Mesenchymal stem cell (in vitro differentiated cells and primary cell): ENCODE data around the gene MAPKAPK2.

Experiments used
- DNase-seq: peaks from one replicate; pipeline ENCODE4 v3.0.0-alpha.2; 2013
- H2AFZ ChIP-seq: one replicate; pipeline ENCODE4 v1.6.1; 2013; ENCODE audit warnings: low read depth, mild to moderate bottlenecking, control low read depth, inconsistent platforms, low read length, moderate library complexity
- H2AK5ac ChIP-seq: 2 replicates; pipeline ENCODE4 v1.6.1; 2013; ENCODE audit warnings: low read length, moderate library complexity, mild to moderate bottlenecking, inconsistent platforms; ENCODE audit not compliant: severe bottlenecking
- H2BK120ac ChIP-seq: one replicate; pipeline ENCODE4 v1.6.1; 2013; ENCODE audit warnings: low read depth, mild to moderate bottlenecking, inconsistent platforms, low read length, moderate library complexity
- H2BK12ac ChIP-seq, 2 experiments: one replicate each; pipeline ENCODE4 v1.6.1; 2013; ENCODE audit warnings: inconsistent platforms in 2 of 2, low read length in 2 of 2, mild to moderate bottlenecking in 2 of 2, moderate library complexity in 2 of 2, control low read depth in 1 of 2
- H2BK15ac ChIP-seq: one replicate; pipeline ENCODE4 v1.6.1; 2013; ENCODE audit warnings: mild to moderate bottlenecking, low read depth, inconsistent platforms; ENCODE audit not compliant: poor library complexity, severe bottlenecking
- H2BK5ac ChIP-seq: 2 replicates; pipeline ENCODE4 v1.6.1; 2013; ENCODE audit warnings: low read depth, mild to moderate bottlenecking, low read length, control low read depth, inconsistent platforms; ENCODE audit not compliant: poor library complexity, severe bottlenecking
- H3K14ac ChIP-seq, 2 experiments: one replicate each; pipeline ENCODE4 v1.6.1; 2013; ENCODE audit warnings: inconsistent platforms in 2 of 2, low read length in 2 of 2, control low read depth in 1 of 2, mild to moderate bottlenecking in 1 of 2, moderate library complexity in 1 of 2
- H3K18ac ChIP-seq, 2 experiments: one replicate each; pipeline ENCODE4 v1.6.1; 2013; ENCODE audit warnings: inconsistent platforms in 2 of 2, low read length in 2 of 2, control low read depth in 1 of 2, low read depth in 1 of 2, mild to moderate bottlenecking in 1 of 2
- H3K23ac ChIP-seq, 2 experiments: one replicate each; pipeline ENCODE4 v1.6.1; 2013; ENCODE audit warnings: inconsistent platforms in 2 of 2, low read length in 2 of 2, mild to moderate bottlenecking in 2 of 2, moderate library complexity in 2 of 2, control low read depth in 1 of 2
- H3K27ac ChIP-seq: 2 replicates; pipeline ENCODE4 v1.5.1; 2013; ENCODE audit warnings: mild to moderate bottlenecking, moderate library complexity, low read length, control low read depth, inconsistent platforms; ENCODE audit not compliant: poor library complexity, severe bottlenecking
- H3K27me3 ChIP-seq, 2 experiments: 2 replicates each; pipeline versions ENCODE4 v1.6.1 to v1.7.0; 2013; ENCODE audit warnings: low read length in 2 of 2, mild to moderate bottlenecking in 2 of 2, moderate library complexity in 2 of 2, control low read depth in 1 of 2, inconsistent platforms in 1 of 2; ENCODE audit not compliant: control insufficient read depth in 1 of 2, insufficient read depth in 1 of 2
- H3K36me3 ChIP-seq, 2 experiments: 2 replicates each; pipeline versions ENCODE4 v1.6.1 to v1.7.0; 2013; ENCODE audit warnings: low read length in 2 of 2, control low read depth in 1 of 2, inconsistent platforms in 1 of 2, low read depth in 1 of 2, mild to moderate bottlenecking in 1 of 2; ENCODE audit not compliant: insufficient read depth in 2 of 2, control insufficient read depth in 1 of 2
- H3K4ac ChIP-seq, 2 experiments: one replicate each; pipeline ENCODE4 v1.6.1; 2013; ENCODE audit warnings: inconsistent platforms in 2 of 2, low read length in 2 of 2, mild to moderate bottlenecking in 2 of 2, moderate library complexity in 2 of 2, control low read depth in 1 of 2, low read depth in 1 of 2
- H3K4me1 ChIP-seq: 2 replicates; pipeline ENCODE4 v1.6.1; 2013; ENCODE audit warnings: low read depth, low read length, control low read depth; ENCODE audit not compliant: control insufficient read depth, insufficient read depth
- H3K4me2 ChIP-seq: 2 replicates; pipeline ENCODE4 v1.6.1; 2013; ENCODE audit warnings: low read length, mild to moderate bottlenecking, inconsistent platforms; ENCODE audit not compliant: poor library complexity, severe bottlenecking
- H3K4me3 ChIP-seq, 2 experiments: 2 replicates each; pipeline versions ENCODE4 v1.5.1 to v1.7.0; 2013; ENCODE audit warnings: low read length in 2 of 2, mild to moderate bottlenecking in 2 of 2, control low read depth in 1 of 2, low read depth in 1 of 2; ENCODE audit not compliant: insufficient read depth in 1 of 2
- H3K79me1 ChIP-seq: replicated peaks from 2 replicates; pipeline ENCODE4 v1.6.1; 2013; ENCODE audit warnings: mild to moderate bottlenecking, control low read depth, low read length, inconsistent platforms; ENCODE audit not compliant: poor library complexity, severe bottlenecking
- H3K9ac ChIP-seq: 2 replicates; pipeline ENCODE4 v1.7.0; 2013; ENCODE audit warnings: mild to moderate bottlenecking, low read length, moderate library complexity
- H3K9me3 ChIP-seq: 2 replicates; pipeline ENCODE4 v1.7.0; 2013; ENCODE audit warnings: mild to moderate bottlenecking, low read length; ENCODE audit not compliant: control insufficient read depth
- H4K8ac ChIP-seq: one replicate; pipeline ENCODE4 v1.6.1; 2013; ENCODE audit warnings: inconsistent platforms, mild to moderate bottlenecking, low read length, moderate library complexity
- H4K91ac ChIP-seq: one replicate; pipeline ENCODE4 v1.6.1; 2013; ENCODE audit warnings: mild to moderate bottlenecking, low read length, inconsistent platforms
- WGBS: methylation state at CpG from one replicate; pipeline ENCODE4 v1.1.7; 2013; ENCODE audit warnings: mixed read lengths; 5-methylcytosine and 5-hydroxymethylcytosine counted together

Gene MAPKAPK2

DNA sequence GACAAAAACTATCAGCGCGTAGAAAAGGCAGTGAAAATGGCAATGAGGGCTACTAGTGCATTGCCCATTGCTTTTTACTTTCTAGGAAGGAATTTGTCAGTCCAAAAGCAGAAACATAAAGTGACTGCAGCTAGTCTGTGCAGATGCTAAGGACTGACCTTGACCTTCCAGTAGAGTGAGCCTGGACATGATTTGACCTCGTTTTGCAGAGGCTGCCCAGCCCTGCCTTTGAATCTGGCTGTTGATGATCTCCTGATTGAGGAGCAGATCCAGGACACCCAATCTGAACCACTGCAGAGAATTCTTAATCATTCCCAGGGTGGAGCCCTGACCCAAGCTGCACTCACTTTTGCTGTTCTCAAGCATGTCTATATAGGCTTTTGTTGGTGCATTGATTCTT, 27.8 kb upstream of the MAPKAPK2 start:
- H3K27ac ChIP-seq, result no peak overlapping the region
- WGBS, result 83% methylated on average over 3 of the region's 3 CpGs
- no peak overlapping the region for H3K4me2 ChIP-seq

DNA sequence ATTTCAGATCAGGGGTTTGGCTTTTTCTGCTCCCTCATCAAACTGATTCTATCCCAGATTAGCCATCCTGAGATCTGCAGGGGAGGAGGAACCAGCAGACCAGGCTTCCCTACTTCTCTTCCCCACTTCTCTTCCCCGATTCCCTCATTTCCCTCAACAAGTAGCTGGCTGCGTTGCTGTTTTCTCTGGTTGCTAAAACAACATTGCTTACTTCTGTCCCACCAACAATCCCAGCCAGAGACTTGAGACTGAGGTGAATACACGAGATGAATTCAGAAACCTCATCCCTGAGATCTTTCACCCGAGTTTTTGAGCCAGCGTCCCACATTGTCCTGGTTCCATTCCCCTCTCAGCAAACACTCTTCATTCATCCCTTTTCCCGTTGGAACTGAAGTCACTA, 27.0 kb upstream of the MAPKAPK2 start:
- no peak overlapping the region for H4K8ac ChIP-seq
- whole genome bisulfite sequencing, result 62% methylated on average over 6 of the region's 6 CpGs
- no peak overlapping the region for H2BK15ac ChIP-seq
- DNase-seq, result no peak
- peaks cover 3 to 25% of the 10 kb centered on the region in 2 experiments for H3K36me3 ChIP-seq
- no peaks in the 10 kb centered on the region for H3K9me3 ChIP-seq
- H4K91ac ChIP-seq, result no peak overlapping the region
- H2AFZ ChIP-seq, result no peak overlapping the region
- peak overlapping the region; percentile 3 for H3K9ac ChIP-seq
- no peaks in the 10 kb centered on the region for H3K79me1 ChIP-seq
- no peak overlapping the region for H2BK5ac ChIP-seq
- no peak overlapping the region for H3K14ac ChIP-seq
- no peak overlapping the region for H3K18ac ChIP-seq
- H3K4ac ChIP-seq, result no peak overlapping the region
- H2AK5ac ChIP-seq, result no peak overlapping the region
- H2BK120ac ChIP-seq, result no peak overlapping the region
- H3K4me1 ChIP-seq, result peaks cover 1% of the 10 kb centered on the region
- H3K27ac ChIP-seq, result no peak overlapping the region
- no peak overlapping the region for H3K4me2 ChIP-seq
- H3K23ac ChIP-seq, result no peak overlapping the region
- H3K27me3 ChIP-seq, result peaks cover 10 to 23% of the 10 kb centered on the region in 2 experiments
- H3K4me3 ChIP-seq, result no peak overlapping the region
- no peak overlapping the region for H2BK12ac ChIP-seq

More for the DNA sequence above, 27.8 kb upstream of the MAPKAPK2 start:
- Histone ChIP-seq H2BK5ac (no peak overlapping the region), H3K4me3 (no peak overlapping the region), H3K14ac (no peak overlapping the region), H2BK15ac (no peak overlapping the region), H2AK5ac (no peak overlapping the region), H2BK12ac (no peak overlapping the region), H3K4me1 (peaks cover 1% of the 10 kb centered on the region), H4K91ac (no peak overlapping the region), H3K9me3 (no peaks in the 10 kb centered on the region), H2BK120ac (no peak overlapping the region), H2AFZ (no peak overlapping the region), H3K18ac (no peak overlapping the region), H3K36me3 (peaks cover 3 to 31% of the 10 kb centered on the region in 2 experiments), H3K79me1 (no peaks in the 10 kb centered on the region), H3K27me3 (peaks cover 2 to 17% of the 10 kb centered on the region in 2 experiments), H3K9ac (no peak overlapping the region), H4K8ac (no peak overlapping the region), H3K23ac (no peak overlapping the region), H3K4ac (no peak overlapping the region)
- no peak for DNase-seq

DNA sequence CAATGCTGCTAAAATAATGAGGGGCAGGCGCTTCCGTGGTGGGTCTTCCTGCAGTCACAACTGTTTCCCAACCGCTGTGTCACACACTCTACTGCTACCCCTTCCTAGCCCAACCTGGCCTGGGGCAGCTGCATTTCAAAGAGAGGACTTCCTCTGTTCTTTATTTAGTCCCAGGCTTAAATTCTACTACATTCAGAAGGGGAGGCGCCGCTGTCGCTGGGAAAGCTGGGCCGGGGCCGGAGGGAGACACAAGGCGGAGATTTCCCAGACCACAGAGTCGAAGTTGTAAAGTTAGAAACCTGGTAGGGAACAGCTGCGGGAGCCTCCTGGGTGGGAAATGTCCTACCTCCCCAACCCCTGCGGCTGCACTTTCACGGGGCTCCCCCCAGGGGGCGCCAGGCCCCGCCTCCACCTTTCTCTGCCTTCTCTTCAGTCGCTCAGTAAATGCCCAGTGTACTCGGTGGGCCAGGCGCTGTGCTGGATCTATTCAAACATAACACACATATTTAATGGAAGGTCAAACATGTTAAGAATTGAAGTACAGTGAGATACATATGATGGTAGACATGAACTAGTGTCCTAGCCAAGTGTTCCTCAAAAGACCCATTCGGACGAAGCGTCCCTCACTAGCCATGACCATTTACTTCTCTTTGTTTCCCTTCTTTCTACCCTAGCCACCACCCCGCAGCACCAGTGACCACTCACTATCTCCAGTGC, 26.3 kb upstream of the MAPKAPK2 start:
- Histone ChIP-seq H3K4me3 (no peak overlapping the region), H2BK5ac (no peak overlapping the region)
- 23% methylated on average over 10 of the region's 22 CpGs for WGBS

DNA sequence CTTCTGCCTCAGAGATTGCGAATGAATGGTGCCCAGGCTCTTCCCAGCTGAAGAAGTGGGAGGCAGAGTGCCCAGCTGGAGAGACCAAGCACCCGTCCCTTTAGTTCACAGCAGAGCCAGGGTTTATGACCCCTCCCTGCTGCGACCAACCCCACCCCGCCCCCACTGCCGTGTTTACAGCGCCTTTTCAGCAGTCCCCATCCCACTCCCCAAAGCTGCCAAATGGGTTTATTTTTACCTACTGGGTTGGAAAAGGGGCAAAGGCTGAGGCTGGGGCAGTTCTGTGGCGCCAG, 25.8 kb upstream of the MAPKAPK2 start:
- Histone ChIP-seq H3K4me1 (peaks cover 5% of the 10 kb centered on the region), H3K4me3 (no peak overlapping the region), H2AFZ (no peak overlapping the region), H3K9ac (no peak overlapping the region), H3K9me3 (no peaks in the 10 kb centered on the region), H3K27me3 (peaks cover 22 to 35% of the 10 kb centered on the region in 2 experiments), H3K36me3 (peaks cover 3 to 13% of the 10 kb centered on the region in 2 experiments), H2AK5ac (no peak overlapping the region), H2BK120ac (no peak overlapping the region), H4K8ac (no peak overlapping the region), H2BK15ac (peak overlapping the region; percentile 54), H2BK5ac (no peak overlapping the region), H3K4ac (no peak overlapping the region), H2BK12ac (no peak overlapping the region), H3K27ac (no peak overlapping the region), H3K4me2 (no peak overlapping the region), H4K91ac (no peak overlapping the region), H3K23ac (no peak overlapping the region), H3K79me1 (no peaks in the 10 kb centered on the region), H3K14ac (no peak overlapping the region), H3K18ac (no peak overlapping the region)
- WGBS, result 75% methylated on average over 3 of the region's 7 CpGs
- DNase-seq, result no peak

More for the DNA sequence above, 26.3 kb upstream of the MAPKAPK2 start:
- Histone ChIP-seq H3K27ac (no peak overlapping the region), H3K4me2 (no peak overlapping the region), H3K18ac (no peak overlapping the region), H3K36me3 (peaks cover 3 to 18% of the 10 kb centered on the region in 2 experiments), H3K14ac (no peak overlapping the region), H2BK15ac (no peak overlapping the region), H3K79me1 (no peaks in the 10 kb centered on the region), H2BK12ac (no peak overlapping the region), H3K9ac (peak overlapping the region; percentile 22), H3K4me1 (peaks cover 1% of the 10 kb centered on the region), H4K91ac (no peak overlapping the region), H3K4ac (no peak overlapping the region), H4K8ac (no peak overlapping the region), H2AK5ac (no peak overlapping the region), H3K9me3 (no peaks in the 10 kb centered on the region), H2BK120ac (no peak overlapping the region), H3K23ac (no peak overlapping the region), H2AFZ (no peak overlapping the region), H3K27me3 (peaks cover 16 to 29% of the 10 kb centered on the region in 2 experiments)
- peak; percentile 46 for DNase-seq
